Neural progenitor cell (in vitro differentiated cells): ENCODE measurements around the gene CD28. TPM values are rescaled to one million over a fixed set of nuclear protein-coding genes. Genes with fewer than 3 reads are reported as not detected.
A peak's percentile ranks its signal among the peaks of the same experiment; 100 is the strongest.

Source experiments
- DNase-seq: peaks from one replicate; pipeline ENCODE4 v3.0.0-alpha.2; 2016; ENCODE audit warnings: low spot score
- H2AFZ ChIP-seq: fragments of 200-600 bp; sonication (generic); replicated peaks from 2 replicates; pipeline ENCODE4 v1.6.1; 2016; ENCODE audit warnings: antibody characterized with exemption
- H3F3A ChIP-seq: fragments of 200-600 bp; sonication (generic); 2 replicates; pipeline ENCODE4 v1.6.1; 2016; ENCODE audit warnings: antibody characterized with exemption, low read depth
- H3K27ac ChIP-seq: fragments of 200-600 bp; sonication (generic); 2 replicates; pipeline ENCODE4 v1.5.1; 2016; ENCODE audit warnings: mild to moderate bottlenecking
- H3K27me3 ChIP-seq: fragments of 200-600 bp; sonication (generic); 2 replicates; pipeline ENCODE4 v1.6.1; 2016; ENCODE audit warnings: mild to moderate bottlenecking, moderate library complexity
- H3K36me3 ChIP-seq: fragments of 200-600 bp; sonication (generic); 2 replicates; pipeline ENCODE4 v1.5.1; 2016
- H3K4me1 ChIP-seq: fragments of 200-600 bp; sonication (generic); 2 replicates; pipeline ENCODE4 v1.6.1; 2016; ENCODE audit warnings: mixed run types
- H3K4me2 ChIP-seq: fragments of 200-600 bp; sonication (generic); 2 replicates; pipeline ENCODE4 v1.6.1; 2016
- H3K4me3 ChIP-seq: fragments of 200-600 bp; sonication (generic); 2 replicates; pipeline ENCODE4 v1.5.1; 2016
- H3K79me2 ChIP-seq: fragments of 200-600 bp; sonication (generic); 2 replicates; pipeline ENCODE4 v1.6.1; 2016; ENCODE audit warnings: low read depth
- H3K9ac ChIP-seq: fragments of 200-600 bp; sonication (generic); 2 replicates; pipeline ENCODE4 v1.6.1; 2016
- H3K9me3 ChIP-seq: fragments of 200-600 bp; sonication (generic); 2 replicates; pipeline ENCODE4 v1.5.1; 2016; ENCODE audit warnings: low read depth
- H4K20me1 ChIP-seq: fragments of 200-600 bp; sonication (generic); 2 replicates; pipeline ENCODE4 v1.6.1; 2016; ENCODE audit warnings: low read depth
- H3K27ac Mint-ChIP-seq: 3 replicates; pipeline ENCODE4 v1.8.0; 2021; ENCODE audit warnings: mixed read lengths
- H3K27me3 Mint-ChIP-seq: 2 replicates; pipeline ENCODE4 v1.8.0; 2022; ENCODE audit warnings: low read depth, mild to moderate bottlenecking, inconsistent platforms, moderate library complexity, mixed read lengths; ENCODE audit not compliant: insufficient read depth
- H3K36me3 Mint-ChIP-seq: 3 replicates; pipeline ENCODE4 v1.8.0; 2021; ENCODE audit warnings: mixed read lengths
- H3K4me1 Mint-ChIP-seq: 3 replicates; pipeline ENCODE4 v1.8.0; 2021; ENCODE audit warnings: mixed read lengths
- H3K4me3 Mint-ChIP-seq: 3 replicates; pipeline ENCODE4 v1.8.0; 2021; ENCODE audit warnings: mild to moderate bottlenecking, moderate library complexity, mixed read lengths
- H3K9me3 Mint-ChIP-seq: 3 replicates; pipeline ENCODE4 v1.8.0; 2020; ENCODE audit warnings: mixed read lengths
- EZH2 ChIP-seq: fragments of 200-600 bp; sonication (generic); IDR thresholded peaks from 2 replicates; pipeline ENCODE4 v1.6.1; 2017; ENCODE audit warnings: antibody characterized with exemption, mild to moderate bottlenecking, moderate library complexity
- EZH2phosphoT487 ChIP-seq: fragments of 200-600 bp; sonication (generic); IDR thresholded peaks from 2 replicates; pipeline ENCODE4 v1.6.1; 2017; ENCODE audit warnings: antibody characterized with exemption
- total RNA-seq: library from RNA; depleted of rRNA; stranded (reverse); fragments of >200 nt; gene quantifications from 2 replicates; pipeline ENCODE4 v1.2.3, GENCODE V29; 2015; ENCODE audit warnings: low replicate concordance
- TF ChIP-seq, protein P1 (sequence below): fragments of 200-600 bp; sonication (generic); IDR thresholded peaks from 2 replicates; pipeline ENCODE4 v1.5.1; 2017; ENCODE audit warnings: antibody characterized with exemption, mild to moderate bottlenecking

Gene CD28
- total RNA-seq, 1 donor from 2014 or later = not detected

DNA sequence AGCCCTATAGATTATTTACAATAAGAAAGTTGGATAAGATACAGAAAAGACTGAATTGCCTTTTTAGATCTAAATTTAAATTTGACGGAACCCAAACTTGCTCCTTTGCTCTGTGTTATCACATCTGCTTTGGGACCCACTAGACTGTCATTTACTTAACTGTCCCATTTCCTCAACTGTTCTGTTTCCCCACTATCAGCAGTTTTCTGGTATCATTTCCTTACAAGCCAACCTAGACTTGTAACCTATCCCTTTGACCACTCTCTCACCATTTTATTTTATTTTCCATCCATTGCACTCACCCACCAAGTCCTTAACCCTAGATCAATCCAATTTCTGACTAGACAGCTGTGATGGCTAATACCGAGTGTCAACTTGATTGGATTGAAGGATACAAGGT lies 38.6 kb upstream of the CD28 start:
- DNase-seq = no peak
- H3K27me3 ChIP-seq = no peaks in the 10 kb centered on the region
- H3K79me2 ChIP-seq = no peaks in the 10 kb centered on the region
- H3K4me1 ChIP-seq = peaks cover 8% of the 10 kb centered on the region
- H3K27ac ChIP-seq = no peak overlapping the region
- Mint-ChIP-seq H3K4me3 (no peak overlapping the region), H3K4me1 (peaks cover 10% of the 10 kb centered on the region), H3K27me3 (peaks cover 4% of the 10 kb centered on the region), H3K27ac (peak overlapping the region; percentile 68), H3K9me3 (no peaks in the 10 kb centered on the region), H3K36me3 (no peaks in the 10 kb centered on the region)
- H3K9ac ChIP-seq = no peak overlapping the region
- H4K20me1 ChIP-seq = no peaks in the 10 kb centered on the region
- TF ChIP-seq, protein P1, sequence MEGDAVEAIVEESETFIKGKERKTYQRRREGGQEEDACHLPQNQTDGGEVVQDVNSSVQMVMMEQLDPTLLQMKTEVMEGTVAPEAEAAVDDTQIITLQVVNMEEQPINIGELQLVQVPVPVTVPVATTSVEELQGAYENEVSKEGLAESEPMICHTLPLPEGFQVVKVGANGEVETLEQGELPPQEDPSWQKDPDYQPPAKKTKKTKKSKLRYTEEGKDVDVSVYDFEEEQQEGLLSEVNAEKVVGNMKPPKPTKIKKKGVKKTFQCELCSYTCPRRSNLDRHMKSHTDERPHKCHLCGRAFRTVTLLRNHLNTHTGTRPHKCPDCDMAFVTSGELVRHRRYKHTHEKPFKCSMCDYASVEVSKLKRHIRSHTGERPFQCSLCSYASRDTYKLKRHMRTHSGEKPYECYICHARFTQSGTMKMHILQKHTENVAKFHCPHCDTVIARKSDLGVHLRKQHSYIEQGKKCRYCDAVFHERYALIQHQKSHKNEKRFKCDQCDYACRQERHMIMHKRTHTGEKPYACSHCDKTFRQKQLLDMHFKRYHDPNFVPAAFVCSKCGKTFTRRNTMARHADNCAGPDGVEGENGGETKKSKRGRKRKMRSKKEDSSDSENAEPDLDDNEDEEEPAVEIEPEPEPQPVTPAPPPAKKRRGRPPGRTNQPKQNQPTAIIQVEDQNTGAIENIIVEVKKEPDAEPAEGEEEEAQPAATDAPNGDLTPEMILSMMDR = no peak
- TF ChIP-seq EZH2phosphoT487 (no peak), EZH2 (no peak)
- H3K36me3 ChIP-seq = no peaks in the 10 kb centered on the region
- H3K4me2 ChIP-seq = no peak overlapping the region
- H3K9me3 ChIP-seq = no peaks in the 10 kb centered on the region
- H2AFZ ChIP-seq = no peak overlapping the region
- no peak overlapping the region for H3K4me3 ChIP-seq
- no peaks in the 10 kb centered on the region for H3F3A ChIP-seq

GRCh38 chr2:203669820-203670219 lies 36.6 kb upstream of the CD28 start:
- Histone ChIP-seq H3K9me3 (no peaks in the 10 kb centered on the region), H4K20me1 (no peaks in the 10 kb centered on the region), H3K4me2 (no peak overlapping the region), H3F3A (no peaks in the 10 kb centered on the region), H3K79me2 (no peaks in the 10 kb centered on the region), H3K9ac (no peak overlapping the region), H2AFZ (no peak overlapping the region), H3K27ac (no peak overlapping the region), H3K4me1 (peaks cover 2% of the 10 kb centered on the region), H3K36me3 (no peaks in the 10 kb centered on the region), H3K27me3 (no peaks in the 10 kb centered on the region), H3K4me3 (no peak overlapping the region)
- no peaks in the 10 kb centered on the region for H3K9me3 Mint-ChIP-seq
- peaks cover 5% of the 10 kb centered on the region for H3K4me1 Mint-ChIP-seq
- TF ChIP-seq, protein P1 = no peak
- no peak for TF ChIP-seq EZH2
- no peak for TF ChIP-seq EZH2phosphoT487
- H3K27me3 Mint-ChIP-seq = peaks cover 6% of the 10 kb centered on the region
- DNase-seq = no peak
- H3K27ac Mint-ChIP-seq = no peak overlapping the region
- no peaks in the 10 kb centered on the region for H3K36me3 Mint-ChIP-seq
- H3K4me3 Mint-ChIP-seq = no peak overlapping the region

- H3K4me1 Mint-ChIP-seq = peaks cover 2% of the 10 kb centered on the region
- no peak overlapping the region for H2AFZ ChIP-seq
- no peak overlapping the region for H3K9ac ChIP-seq
- no peaks in the 10 kb centered on the region for H3K9me3 ChIP-seq
- no peaks in the 10 kb centered on the region for H4K20me1 ChIP-seq
- TF ChIP-seq, protein P1 = no peak
- TF ChIP-seq EZH2 (no peak), EZH2phosphoT487 (no peak)
- H3K27ac Mint-ChIP-seq = no peak overlapping the region
- no peaks in the 10 kb centered on the region for H3K36me3 Mint-ChIP-seq
- no peaks in the 10 kb centered on the region for H3K79me2 ChIP-seq
- no peak overlapping the region for H3K4me3 Mint-ChIP-seq
- H3K4me2 ChIP-seq = no peak overlapping the region
- H3K27ac ChIP-seq = no peak overlapping the region
- no peaks in the 10 kb centered on the region for H3K9me3 Mint-ChIP-seq
- H3K4me1 ChIP-seq = no peaks in the 10 kb centered on the region
- no peaks in the 10 kb centered on the region for H3K36me3 ChIP-seq
- no peak for DNase-seq
- no peak overlapping the region for H3K4me3 ChIP-seq
- H3K27me3 Mint-ChIP-seq = peaks cover 6% of the 10 kb centered on the region
- H3F3A ChIP-seq = no peaks in the 10 kb centered on the region
- H3K27me3 ChIP-seq = no peaks in the 10 kb centered on the region
Observed at GRCh38 chr2:203670939-203671338, 35.5 kb upstream of the CD28 start.

- Mint-ChIP-seq H3K27me3 (peaks cover 6% of the 10 kb centered on the region), H3K27ac (no peak overlapping the region), H3K9me3 (no peaks in the 10 kb centered on the region), H3K4me3 (no peak overlapping the region), H3K4me1 (peaks cover 2% of the 10 kb centered on the region), H3K36me3 (no peaks in the 10 kb centered on the region)
- Histone ChIP-seq H3K27ac (no peak overlapping the region), H3K4me1 (no peaks in the 10 kb centered on the region), H3K4me2 (no peak overlapping the region), H3K79me2 (no peaks in the 10 kb centered on the region), H2AFZ (no peak overlapping the region), H3K9ac (no peak overlapping the region), H3K36me3 (no peaks in the 10 kb centered on the region), H3K9me3 (no peaks in the 10 kb centered on the region), H3K4me3 (no peak overlapping the region), H3F3A (no peaks in the 10 kb centered on the region), H4K20me1 (no peaks in the 10 kb centered on the region), H3K27me3 (no peaks in the 10 kb centered on the region)
- TF ChIP-seq EZH2 (no peak), EZH2phosphoT487 (no peak)
- TF ChIP-seq, protein P1 = no peak
- no peak for DNase-seq
Observed at GRCh38 chr2:203671876-203672275, 34.6 kb upstream of the CD28 start.
